Tibial nerve (tissue), 4 donors: ENCODE measurements around the gene SPON1. TPM values are rescaled to one million over a fixed set of nuclear protein-coding genes. Genes with fewer than 3 reads are reported as not detected.

Experiments used
- DNase-seq, 2 donors: peaks; one replicate each; pipeline ENCODE4 v3.0.0-alpha.2; 2019; ENCODE audit warnings: low spot score in 2 of 2
- H3K27ac ChIP-seq, 4 donors: fragments of 200-600 bp; sonication (generic) in 3 of 4; one replicate each; pipeline ENCODE4 v1.5.1; 2017 to 2019; ENCODE audit warnings: mild to moderate bottlenecking in 1 of 4
- H3K27me3 ChIP-seq, 2 donors: fragments of 200-600 bp; sonication (generic) in 1 of 2; one replicate each; pipeline versions ENCODE4 v1.5.1 to v1.6.0; 2017 to 2019
- H3K36me3 ChIP-seq, 3 donors: fragments of 200-600 bp; sonication (generic); one replicate each; pipeline ENCODE4 v1.5.1; 2018 to 2019
- H3K4me1 ChIP-seq, 4 donors: fragments of 200-600 bp; sonication (generic) in 3 of 4; one replicate each; pipeline ENCODE4 v1.5.1; 2017 to 2019
- H3K4me3 ChIP-seq, 4 donors: fragments of 200-600 bp; sonication (generic) in 3 of 4; one replicate each; pipeline ENCODE4 v1.5.1; 2017 to 2019; ENCODE audit warnings: mild to moderate bottlenecking in 1 of 4, moderate library complexity in 1 of 4
- H3K9me3 ChIP-seq, 4 donors: fragments of 200-600 bp; sonication (generic) in 3 of 4; one replicate each; pipeline ENCODE4 v1.5.1; 2017 to 2019
- CTCF ChIP-seq, 5 experiments: fragments of 200-600 bp in 3 of 5; fragments of 450-650 bp in 2 of 5; sonication (generic) in 3 of 5; IDR thresholded peaks; one replicate each; pipeline ENCODE4 v1.5.1; 2016 to 2019; ENCODE audit warnings: antibody characterized with exemption in 5 of 5, mild to moderate bottlenecking in 3 of 5, moderate library complexity in 2 of 5
- EP300 ChIP-seq, 2 donors: sonication (generic); formaldehyde crosslinking; IDR thresholded peaks; one replicate each; pipeline ENCODE4 v1.6.1; 2017; ENCODE audit warnings: antibody characterized with exemption in 2 of 2, mild to moderate bottlenecking in 1 of 2
- POLR2A ChIP-seq, 2 donors: fragments of 450-650 bp; IDR thresholded peaks; one replicate each; pipeline ENCODE4 v1.6.1; 2017; ENCODE audit warnings: antibody characterized with exemption in 2 of 2, mild to moderate bottlenecking in 2 of 2, moderate library complexity in 2 of 2
- WGBS, 2 donors: methylation state at CpG; one replicate each; pipeline ENCODE4 v1.1.5; 2018; 5-methylcytosine and 5-hydroxymethylcytosine counted together
- total RNA-seq, 4 donors: library from RNA; depleted of rRNA; stranded (reverse); fragments of >200 nt; gene quantifications; one replicate each; pipeline ENCODE4 v1.1.0, GENCODE V29; 2016

SPON1 gene
- total RNA-seq, 4 donors from 2014 or later = 13.5 to 33.9 (median 30.2) TPM

- Histone ChIP-seq H3K27ac (no peak overlapping the region), H3K36me3 (no peaks in the 10 kb centered on the region), H3K27me3 (peaks cover 0 to 16% of the 10 kb centered on the region in 2 donors), H3K9me3 (no peaks in the 10 kb centered on the region), H3K4me1 (no peaks in the 10 kb centered on the region), H3K4me3 (no peak overlapping the region)
- TF ChIP-seq POLR2A (IDR thresholded peaks at IDR 0.05) (no peak), EP300 (IDR thresholded peaks at IDR 0.05) (no peak), CTCF (IDR thresholded peaks at IDR 0.05) (no peak)
- WGBS, 2 donors = 72 to 82% methylated on average over 4 of the region's 4 CpGs
- no peak for DNase-seq
These were observed 9.9 kb upstream of the SPON1 start for GRCh38 chr11:13952668-13953067.

GRCh38 chr11:13954591-13954990 lies 7.9 kb upstream of the SPON1 start:
- Histone ChIP-seq H3K27me3 (peaks cover 0 to 16% of the 10 kb centered on the region in 2 donors), H3K9me3 (no peaks in the 10 kb centered on the region), H3K36me3 (no peaks in the 10 kb centered on the region), H3K4me1 (no peaks in the 10 kb centered on the region), H3K27ac (no peak overlapping the region), H3K4me3 (no peak overlapping the region)
- DNase-seq = no peak
- WGBS, 2 donors = 70 to 84% methylated on average over 3 of the region's 3 CpGs
- no peak for TF ChIP-seq POLR2A (IDR thresholded peaks at IDR 0.05)
- TF ChIP-seq EP300 (IDR thresholded peaks at IDR 0.05) = no peak
- TF ChIP-seq CTCF (IDR thresholded peaks at IDR 0.05) = no peak

GRCh38 chr11:13955971-13956421 lies 6.5 kb upstream of the SPON1 start:
- Histone ChIP-seq H3K27ac (no peak overlapping the region), H3K27me3 (peaks cover 0 to 16% of the 10 kb centered on the region in 2 donors), H3K4me1 (no peaks in the 10 kb centered on the region), H3K9me3 (no peaks in the 10 kb centered on the region), H3K36me3 (no peaks in the 10 kb centered on the region), H3K4me3 (no peak overlapping the region)
- DNase-seq = peak in 1 of 2 donors; percentile 64
- TF ChIP-seq EP300 (IDR thresholded peaks at IDR 0.05) (no peak), CTCF (IDR thresholded peaks at IDR 0.05) (peak; percentile 71 to 88 (median 78))
- WGBS, 2 donors = 38 to 39% methylated on average over 5 of the region's 5 CpGs

GRCh38 chr11:13956988-13957387 lies 5.5 kb upstream of the SPON1 start:
- no peak for TF ChIP-seq EP300 (IDR thresholded peaks at IDR 0.05)
- no peak for TF ChIP-seq CTCF (IDR thresholded peaks at IDR 0.05)
- no peak for TF ChIP-seq POLR2A (IDR thresholded peaks at IDR 0.05)
- Histone ChIP-seq H3K36me3 (no peaks in the 10 kb centered on the region), H3K4me1 (no peaks in the 10 kb centered on the region), H3K4me3 (no peak overlapping the region), H3K27ac (no peak overlapping the region), H3K27me3 (peaks cover 0 to 26% of the 10 kb centered on the region in 2 donors), H3K9me3 (no peaks in the 10 kb centered on the region)
- no peak for DNase-seq
- 90 to 91% methylated on average over 1 of the region's 1 CpG for WGBS, 2 donors

- H3K4me3 ChIP-seq = no peak overlapping the region
- no peak for TF ChIP-seq EP300 (IDR thresholded peaks at IDR 0.05)
- H3K27ac ChIP-seq = no peak overlapping the region
- H3K36me3 ChIP-seq = no peaks in the 10 kb centered on the region
- H3K4me1 ChIP-seq = peaks cover 0 to 17% (median 10%) of the 10 kb centered on the region in 4 donors
- 83% methylated on average over 7 of the region's 7 CpGs for WGBS, 2 donors
- H3K27me3 ChIP-seq = peaks cover 0 to 45% of the 10 kb centered on the region in 2 donors
- H3K9me3 ChIP-seq = no peaks in the 10 kb centered on the region
- no peak for DNase-seq
These were observed 3.7 kb upstream of the SPON1 start for GRCh38 chr11:13958641-13959400.
